Gastrocnemius medialis (tissue), 4 donors: ENCODE data around the gene CYP17A1.

Experiments
- POLR2A ChIP-seq, 2 donors: fragments of 450-650 bp; IDR thresholded peaks; one replicate each; pipeline ENCODE4 v1.6.1; 2017; ENCODE audit warnings: antibody characterized with exemption in 2 of 2, mild to moderate bottlenecking in 2 of 2, moderate library complexity in 2 of 2
- TF ChIP-seq, protein P1 (sequence below), 5 experiments: fragments of 450-650 bp in 3 of 5; fragments of 200-600 bp in 2 of 5; sonication (generic) in 2 of 5; IDR thresholded peaks in 4 of 5; conservative IDR thresholded peaks in 1 of 5; 1 replicate in 4 of 5; 2 replicates in 1 of 5; pipeline ENCODE4 v1.5.1; 2016 to 2019; ENCODE audit warnings: antibody characterized with exemption in 5 of 5, mild to moderate bottlenecking in 3 of 5, moderate library complexity in 3 of 5

DNA sequence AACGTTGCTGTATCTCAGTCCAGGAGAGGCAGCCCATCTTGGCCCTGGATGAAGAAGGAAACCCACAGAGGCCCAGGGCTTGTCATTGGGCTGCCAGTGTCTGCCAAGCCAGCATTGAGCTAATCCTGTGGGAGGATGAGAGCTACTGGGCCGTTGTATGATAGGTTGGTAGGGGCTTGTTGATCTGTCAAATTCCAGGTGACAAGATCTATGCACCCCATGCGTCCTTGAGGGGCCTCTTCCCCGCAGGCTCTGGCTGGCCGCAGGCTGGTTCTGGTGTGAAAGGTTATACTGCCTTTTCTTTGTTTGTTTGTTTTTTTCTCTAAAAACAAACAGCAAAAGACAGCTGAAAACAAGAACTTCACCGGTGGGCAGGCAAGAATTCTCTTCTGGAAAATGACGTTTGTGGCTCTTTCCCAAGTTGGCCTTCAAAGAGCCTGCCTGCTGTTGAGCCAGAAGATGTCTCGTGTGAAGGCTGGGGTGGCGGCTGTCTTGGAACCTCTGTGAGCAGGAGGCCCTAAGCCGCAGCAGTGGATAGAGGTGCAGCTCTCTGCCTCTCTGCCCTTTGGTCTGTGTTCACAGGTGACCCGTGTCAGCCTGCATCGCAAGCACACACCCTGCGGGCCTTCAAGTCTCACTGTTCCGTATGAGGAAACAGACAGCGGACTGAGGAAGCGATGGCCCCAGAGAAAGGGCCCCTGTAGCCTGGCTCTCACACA lies 23.3 kb downstream of the CYP17A1 start:
- no peak for TF ChIP-seq POLR2A (IDR thresholded peaks at IDR 0.05)
- TF ChIP-seq, protein P1, sequence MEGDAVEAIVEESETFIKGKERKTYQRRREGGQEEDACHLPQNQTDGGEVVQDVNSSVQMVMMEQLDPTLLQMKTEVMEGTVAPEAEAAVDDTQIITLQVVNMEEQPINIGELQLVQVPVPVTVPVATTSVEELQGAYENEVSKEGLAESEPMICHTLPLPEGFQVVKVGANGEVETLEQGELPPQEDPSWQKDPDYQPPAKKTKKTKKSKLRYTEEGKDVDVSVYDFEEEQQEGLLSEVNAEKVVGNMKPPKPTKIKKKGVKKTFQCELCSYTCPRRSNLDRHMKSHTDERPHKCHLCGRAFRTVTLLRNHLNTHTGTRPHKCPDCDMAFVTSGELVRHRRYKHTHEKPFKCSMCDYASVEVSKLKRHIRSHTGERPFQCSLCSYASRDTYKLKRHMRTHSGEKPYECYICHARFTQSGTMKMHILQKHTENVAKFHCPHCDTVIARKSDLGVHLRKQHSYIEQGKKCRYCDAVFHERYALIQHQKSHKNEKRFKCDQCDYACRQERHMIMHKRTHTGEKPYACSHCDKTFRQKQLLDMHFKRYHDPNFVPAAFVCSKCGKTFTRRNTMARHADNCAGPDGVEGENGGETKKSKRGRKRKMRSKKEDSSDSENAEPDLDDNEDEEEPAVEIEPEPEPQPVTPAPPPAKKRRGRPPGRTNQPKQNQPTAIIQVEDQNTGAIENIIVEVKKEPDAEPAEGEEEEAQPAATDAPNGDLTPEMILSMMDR (IDR thresholded peaks at IDR 0.05 in 4 of 5, conservative IDR thresholded peaks at IDR 0.05 in 1 of 5): no peak
